Thoracic aorta (tissue), 2 donors: Measurements from ENCODE around the gene ADRA2C. TPM values are rescaled to one million over a fixed set of nuclear protein-coding genes. Genes with fewer than 3 reads are reported as not detected.

Experiments used
- ATAC-seq: fragments of 150-250 bp; one replicate; pipeline ENCODE4 v1.8.0; 2017; ENCODE audit warnings: low read depth; ENCODE audit not compliant: insufficient number of reproducible peaks, low FRiP score
- DNase-seq: peaks from one replicate; pipeline ENCODE4 v3.0.0-alpha.2; 2020; ENCODE audit warnings: low spot score
- H3K27ac ChIP-seq, 2 donors: fragments of 200-600 bp; sonication (generic); 1 replicate in 1 of 2; 2 replicates in 1 of 2; pipeline ENCODE4 v1.5.1; 2016; ENCODE audit warnings: mild to moderate bottlenecking in 2 of 2, moderate library complexity in 2 of 2
- H3K27me3 ChIP-seq: fragments of 200-600 bp; sonication (generic); replicated peaks from 2 replicates; pipeline ENCODE4 v1.6.0; 2016; ENCODE audit warnings: mild to moderate bottlenecking; ENCODE audit not compliant: insufficient read depth
- H3K36me3 ChIP-seq: fragments of 200-600 bp; sonication (generic); one replicate; pipeline ENCODE4 v1.5.1; 2016
- H3K4me1 ChIP-seq, 2 donors: fragments of 200-600 bp; sonication (generic); 1 replicate in 1 of 2; 2 replicates in 1 of 2; pipeline versions ENCODE4 v1.5.1 to v1.6.0; 2016; ENCODE audit warnings: low read depth in 2 of 2, mild to moderate bottlenecking in 1 of 2; ENCODE audit not compliant: control insufficient read depth in 1 of 2
- H3K4me3 ChIP-seq: fragments of 200-600 bp; sonication (generic); 2 replicates; pipeline ENCODE4 v1.5.1; 2016; ENCODE audit warnings: mild to moderate bottlenecking
- H3K9me3 ChIP-seq: fragments of 200-600 bp; sonication (generic); 2 replicates; pipeline ENCODE4 v1.5.1; 2016
- total RNA-seq, 2 donors: library from RNA; depleted of rRNA; stranded (reverse); fragments of >200 nt; gene quantifications; one replicate each; pipeline versions ENCODE4 v1.1.0 to v1.2.3, GENCODE V29; 2016
- TF ChIP-seq, protein P1 (sequence below): fragments of 200-600 bp; sonication (generic); IDR thresholded peaks from one replicate; pipeline ENCODE4 v1.5.1; 2019; ENCODE audit warnings: antibody characterized with exemption

The ADRA2C gene
- total RNA-seq, 2 donors from 2014 or later = 105 to 232 TPM

DNA sequence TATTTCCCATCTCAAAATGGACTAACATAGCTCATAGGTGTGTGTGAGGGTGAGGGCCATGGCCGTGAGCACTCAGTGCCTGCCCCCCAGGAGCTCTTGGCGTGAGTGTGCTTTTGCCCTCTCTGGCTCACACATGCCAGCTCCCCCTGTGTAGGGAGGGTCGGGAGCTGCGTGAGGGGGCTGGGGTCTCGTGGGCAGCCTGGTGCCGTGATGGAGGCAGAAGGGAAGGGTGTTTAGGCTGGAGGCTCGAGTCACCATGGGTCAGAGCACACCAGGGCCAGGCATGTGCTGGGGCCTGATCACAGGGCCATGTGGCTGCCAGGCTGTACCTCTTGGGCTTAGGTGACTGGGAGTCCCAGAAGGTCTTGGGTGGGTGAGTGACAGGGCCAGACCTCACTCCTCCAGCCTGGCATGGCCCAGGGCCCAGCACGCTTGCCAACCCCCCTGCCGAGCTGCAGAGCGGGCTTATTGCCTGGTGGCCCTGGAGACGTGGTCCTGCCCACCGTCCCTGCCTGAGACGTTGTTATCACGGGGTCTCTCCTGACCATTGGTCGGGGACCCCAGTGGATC, 44.0 kb downstream of the ADRA2C start:
- H3K27ac ChIP-seq = no peak overlapping the region
- peaks cover 4% of the 10 kb centered on the region for H3K27me3 ChIP-seq
- TF ChIP-seq, protein P1, sequence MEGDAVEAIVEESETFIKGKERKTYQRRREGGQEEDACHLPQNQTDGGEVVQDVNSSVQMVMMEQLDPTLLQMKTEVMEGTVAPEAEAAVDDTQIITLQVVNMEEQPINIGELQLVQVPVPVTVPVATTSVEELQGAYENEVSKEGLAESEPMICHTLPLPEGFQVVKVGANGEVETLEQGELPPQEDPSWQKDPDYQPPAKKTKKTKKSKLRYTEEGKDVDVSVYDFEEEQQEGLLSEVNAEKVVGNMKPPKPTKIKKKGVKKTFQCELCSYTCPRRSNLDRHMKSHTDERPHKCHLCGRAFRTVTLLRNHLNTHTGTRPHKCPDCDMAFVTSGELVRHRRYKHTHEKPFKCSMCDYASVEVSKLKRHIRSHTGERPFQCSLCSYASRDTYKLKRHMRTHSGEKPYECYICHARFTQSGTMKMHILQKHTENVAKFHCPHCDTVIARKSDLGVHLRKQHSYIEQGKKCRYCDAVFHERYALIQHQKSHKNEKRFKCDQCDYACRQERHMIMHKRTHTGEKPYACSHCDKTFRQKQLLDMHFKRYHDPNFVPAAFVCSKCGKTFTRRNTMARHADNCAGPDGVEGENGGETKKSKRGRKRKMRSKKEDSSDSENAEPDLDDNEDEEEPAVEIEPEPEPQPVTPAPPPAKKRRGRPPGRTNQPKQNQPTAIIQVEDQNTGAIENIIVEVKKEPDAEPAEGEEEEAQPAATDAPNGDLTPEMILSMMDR = no peak
- no peak for ATAC-seq
- no peaks in the 10 kb centered on the region for H3K4me1 ChIP-seq
- no peak overlapping the region for H3K4me3 ChIP-seq
- DNase-seq = no peak
- no peaks in the 10 kb centered on the region for H3K36me3 ChIP-seq
- H3K9me3 ChIP-seq = no peaks in the 10 kb centered on the region

GRCh38 chr4:3810796-3811485, 44.8 kb downstream of the ADRA2C start:
- no peak for DNase-seq
- Histone ChIP-seq H3K36me3 (no peaks in the 10 kb centered on the region), H3K4me1 (no peaks in the 10 kb centered on the region), H3K27ac (no peak overlapping the region), H3K9me3 (no peaks in the 10 kb centered on the region), H3K27me3 (peaks cover 4% of the 10 kb centered on the region), H3K4me3 (no peak overlapping the region)
- no peak for ATAC-seq
- TF ChIP-seq, protein P1 = no peak

DNA sequence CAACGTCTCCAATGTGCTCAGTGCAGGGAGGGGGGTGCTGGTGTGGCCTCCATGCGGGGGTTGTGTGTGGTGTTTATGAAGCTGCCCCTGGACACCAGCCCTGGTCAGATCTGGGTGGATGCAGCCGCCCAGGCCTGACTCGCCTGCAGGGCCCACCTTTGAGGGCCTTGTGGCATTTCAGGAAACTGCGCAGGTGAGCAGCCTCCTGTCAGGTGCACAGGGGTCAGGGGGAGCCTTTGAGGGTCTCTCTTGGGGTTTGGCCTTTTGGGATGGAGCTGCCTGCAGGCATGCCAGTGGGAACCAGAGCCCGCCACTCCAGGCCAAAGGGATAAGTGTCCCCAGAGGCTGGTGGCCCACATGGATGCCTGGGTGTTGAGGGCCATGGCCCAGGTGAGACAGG, 45.4 kb downstream of the ADRA2C start:
- TF ChIP-seq, protein P1 = no peak
- DNase-seq = no peak
- peaks cover 4% of the 10 kb centered on the region for H3K27me3 ChIP-seq

GRCh38 chr4:3812211-3812934, 46.2 kb downstream of the ADRA2C start:
- Histone ChIP-seq H3K4me1 (no peaks in the 10 kb centered on the region), H3K27me3 (peaks cover under 1% of the 10 kb centered on the region), H3K36me3 (no peaks in the 10 kb centered on the region), H3K9me3 (no peaks in the 10 kb centered on the region), H3K4me3 (no peak overlapping the region), H3K27ac (no peak overlapping the region)
- ATAC-seq (no peak), DNase-seq (no peak)
- TF ChIP-seq, protein P1 = no peak

More for the DNA sequence above, 45.4 kb downstream of the ADRA2C start:
- H3K4me3 ChIP-seq = no peak overlapping the region
- H3K36me3 ChIP-seq = no peaks in the 10 kb centered on the region
- no peaks in the 10 kb centered on the region for H3K9me3 ChIP-seq
- H3K4me1 ChIP-seq = no peaks in the 10 kb centered on the region
- no peak for ATAC-seq
- H3K27ac ChIP-seq = no peak overlapping the region
